Osteocyte (in vitro differentiated cells): ENCODE results near the gene PIK3C3. TPM values are rescaled to one million over a fixed set of nuclear protein-coding genes. Genes with fewer than 3 reads are reported as not detected.
A peak's percentile ranks its signal among the peaks of the same experiment; 100 is the strongest.

Source experiments
- DNase-seq: peaks from one replicate; pipeline ENCODE4 v3.0.0; 2021; ENCODE audit warnings: mixed read lengths; ENCODE audit not compliant: unreplicated experiment; ENCODE audit errors: extremely low spot score
- H3K27ac Mint-ChIP-seq: one replicate; pipeline ENCODE4 v1.8.0; 2021; ENCODE audit warnings: mild to moderate bottlenecking, mixed read lengths; ENCODE audit not compliant: unreplicated experiment
- H3K27me3 Mint-ChIP-seq: one replicate; pipeline ENCODE4 v1.8.0; 2021; ENCODE audit warnings: mixed read lengths; ENCODE audit not compliant: unreplicated experiment
- H3K36me3 Mint-ChIP-seq: one replicate; pipeline ENCODE4 v1.8.0; 2021; ENCODE audit warnings: mixed read lengths; ENCODE audit not compliant: unreplicated experiment
- H3K4me1 Mint-ChIP-seq: one replicate; pipeline ENCODE4 v1.8.0; 2021; ENCODE audit warnings: mixed read lengths; ENCODE audit not compliant: unreplicated experiment
- H3K4me3 Mint-ChIP-seq: one replicate; pipeline ENCODE4 v1.8.0; 2021; ENCODE audit warnings: mild to moderate bottlenecking, moderate library complexity, mixed read lengths; ENCODE audit not compliant: unreplicated experiment
- H3K9me3 Mint-ChIP-seq: one replicate; pipeline ENCODE4 v1.8.0; 2021; ENCODE audit warnings: mixed read lengths; ENCODE audit not compliant: unreplicated experiment
- total RNA-seq: library from RNA; stranded (reverse); gene quantifications from 2 replicates; pipeline ENCODE4 v1.2.1, GENCODE V29; 2021
- TF ChIP-seq, protein P1 (sequence below): fragments of 200-600 bp; sonication (generic); IDR thresholded peaks from 2 replicates; pipeline ENCODE4 v1.5.0; 2021; ENCODE audit warnings: antibody characterized with exemption, mild to moderate bottlenecking, moderate library complexity

The PIK3C3 gene
- total RNA-seq, 1 donor from 2014 or later, result 75.1 TPM

DNA sequence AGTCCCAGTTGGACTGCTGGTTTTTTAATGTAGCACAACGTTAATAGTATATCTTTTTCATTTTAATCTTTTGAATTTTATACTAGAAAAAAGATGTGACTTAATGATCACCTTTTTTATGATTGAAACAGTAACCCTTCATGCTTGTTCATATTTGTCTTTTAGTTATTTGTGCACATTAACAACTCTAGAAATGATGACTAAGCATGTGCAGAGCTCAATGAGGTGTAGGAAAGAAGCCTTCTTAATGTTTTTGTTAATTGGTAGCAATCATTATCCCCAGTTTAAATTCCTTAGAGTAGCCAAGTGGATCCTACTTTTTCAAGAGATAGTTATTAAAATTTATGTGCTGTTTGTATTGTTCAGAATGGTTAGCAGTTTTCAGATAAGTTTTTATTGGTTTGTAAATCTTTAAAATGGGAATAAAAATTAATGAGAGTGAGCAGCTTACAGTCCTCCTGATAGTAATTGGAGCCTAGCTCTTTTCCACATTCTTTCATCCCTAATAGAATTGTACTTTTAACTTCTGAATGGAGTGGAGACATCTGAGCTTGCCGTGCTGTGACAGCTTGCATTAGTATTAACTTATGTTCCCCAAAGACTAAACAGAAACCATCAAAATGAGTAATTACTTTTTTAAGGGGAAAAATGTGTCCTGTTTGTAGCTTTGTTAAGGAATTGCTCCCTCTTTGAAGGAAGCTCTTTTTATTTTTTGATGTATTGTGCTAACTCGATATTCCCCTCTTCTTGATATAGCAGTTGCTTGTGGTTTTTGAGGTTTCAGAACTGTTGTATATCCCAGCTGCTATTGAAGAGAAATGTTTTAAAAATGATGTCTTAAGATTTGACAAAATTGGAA, 17.3 kb downstream of the PIK3C3 start:
- DNase-seq, result no peak
- H3K4me3 Mint-ChIP-seq, result no peak overlapping the region
- TF ChIP-seq, protein P1, sequence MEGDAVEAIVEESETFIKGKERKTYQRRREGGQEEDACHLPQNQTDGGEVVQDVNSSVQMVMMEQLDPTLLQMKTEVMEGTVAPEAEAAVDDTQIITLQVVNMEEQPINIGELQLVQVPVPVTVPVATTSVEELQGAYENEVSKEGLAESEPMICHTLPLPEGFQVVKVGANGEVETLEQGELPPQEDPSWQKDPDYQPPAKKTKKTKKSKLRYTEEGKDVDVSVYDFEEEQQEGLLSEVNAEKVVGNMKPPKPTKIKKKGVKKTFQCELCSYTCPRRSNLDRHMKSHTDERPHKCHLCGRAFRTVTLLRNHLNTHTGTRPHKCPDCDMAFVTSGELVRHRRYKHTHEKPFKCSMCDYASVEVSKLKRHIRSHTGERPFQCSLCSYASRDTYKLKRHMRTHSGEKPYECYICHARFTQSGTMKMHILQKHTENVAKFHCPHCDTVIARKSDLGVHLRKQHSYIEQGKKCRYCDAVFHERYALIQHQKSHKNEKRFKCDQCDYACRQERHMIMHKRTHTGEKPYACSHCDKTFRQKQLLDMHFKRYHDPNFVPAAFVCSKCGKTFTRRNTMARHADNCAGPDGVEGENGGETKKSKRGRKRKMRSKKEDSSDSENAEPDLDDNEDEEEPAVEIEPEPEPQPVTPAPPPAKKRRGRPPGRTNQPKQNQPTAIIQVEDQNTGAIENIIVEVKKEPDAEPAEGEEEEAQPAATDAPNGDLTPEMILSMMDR, result no peak
- no peak overlapping the region for H3K27ac Mint-ChIP-seq
- H3K4me1 Mint-ChIP-seq, result no peaks in the 10 kb centered on the region
- no peaks in the 10 kb centered on the region for H3K27me3 Mint-ChIP-seq
- H3K36me3 Mint-ChIP-seq, result peaks cover 34% of the 10 kb centered on the region
- no peaks in the 10 kb centered on the region for H3K9me3 Mint-ChIP-seq

DNA sequence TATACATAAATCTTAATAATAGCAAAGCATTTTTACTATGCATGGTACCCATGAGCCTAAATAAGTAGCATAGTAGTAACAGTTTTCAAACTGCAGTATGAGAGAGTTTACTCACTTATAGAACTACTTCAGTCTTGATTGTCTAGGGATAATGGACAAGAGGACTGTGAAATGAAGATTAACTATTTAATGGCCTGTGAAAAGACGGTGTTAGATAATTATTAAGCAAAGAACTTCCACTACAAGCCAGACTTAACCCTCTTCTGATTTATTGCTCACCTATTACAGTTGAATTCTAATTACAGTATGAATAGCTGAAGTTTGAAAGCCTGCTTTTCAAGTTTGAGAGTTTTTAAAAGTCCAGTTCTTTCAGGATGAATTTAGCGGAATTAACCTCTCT, 18.9 kb downstream of the PIK3C3 start:
- Mint-ChIP-seq H3K4me3 (no peak overlapping the region), H3K4me1 (no peaks in the 10 kb centered on the region), H3K27ac (no peak overlapping the region), H3K9me3 (no peaks in the 10 kb centered on the region), H3K36me3 (peaks cover 25% of the 10 kb centered on the region), H3K27me3 (no peaks in the 10 kb centered on the region)
- TF ChIP-seq, protein P1, result no peak
- DNase-seq, result no peak

DNA sequence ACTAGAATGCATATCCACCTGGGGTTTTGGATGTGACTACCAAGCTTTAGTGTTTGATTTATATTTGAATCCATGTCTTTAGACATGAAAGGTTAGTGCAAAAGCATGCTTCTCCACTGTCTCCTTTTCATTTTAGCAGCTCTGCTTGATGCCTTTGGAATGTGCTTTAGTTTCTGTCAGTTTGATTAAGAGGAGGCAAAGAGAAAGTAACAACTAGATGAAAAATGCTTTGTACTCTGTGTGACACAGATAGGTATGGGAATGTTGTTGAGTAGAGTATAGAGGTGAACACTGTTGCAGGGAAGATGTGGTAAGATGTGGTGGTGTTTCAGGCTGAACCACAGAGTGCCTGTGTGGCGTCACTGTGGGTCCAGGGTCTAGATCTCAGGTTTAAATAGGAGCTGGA, 19.8 kb downstream of the PIK3C3 start:
- H3K4me1 Mint-ChIP-seq, result no peaks in the 10 kb centered on the region
- H3K9me3 Mint-ChIP-seq, result no peaks in the 10 kb centered on the region
- peak overlapping the region; percentile 2 for H3K27ac Mint-ChIP-seq
- DNase-seq, result no peak
- H3K27me3 Mint-ChIP-seq, result no peaks in the 10 kb centered on the region
- TF ChIP-seq, protein P1, result no peak
- H3K4me3 Mint-ChIP-seq, result no peak overlapping the region
- peaks cover 25% of the 10 kb centered on the region for H3K36me3 Mint-ChIP-seq

DNA sequence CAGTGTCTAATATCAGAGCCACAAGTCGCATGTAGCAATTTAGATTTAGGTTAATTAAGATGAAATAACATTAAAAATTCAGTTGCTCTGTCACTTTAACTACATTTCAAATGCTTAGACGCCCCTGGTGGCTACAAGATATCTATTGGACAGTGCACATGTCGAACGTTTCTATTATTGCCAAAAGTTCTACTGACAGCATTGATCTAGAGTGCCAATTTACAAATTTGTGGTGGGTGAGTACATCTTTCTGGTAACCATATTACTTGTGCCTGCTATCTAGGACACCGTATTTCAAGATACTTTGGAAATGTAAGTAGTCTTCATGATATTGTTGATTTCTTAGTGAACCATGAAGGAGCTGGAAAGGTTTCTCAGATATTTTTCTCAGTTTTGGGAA, 20.2 kb downstream of the PIK3C3 start:
- Mint-ChIP-seq H3K27ac (no peak overlapping the region), H3K4me1 (no peaks in the 10 kb centered on the region), H3K27me3 (no peaks in the 10 kb centered on the region), H3K36me3 (peaks cover 22% of the 10 kb centered on the region), H3K9me3 (no peaks in the 10 kb centered on the region), H3K4me3 (no peak overlapping the region)
- TF ChIP-seq, protein P1, result no peak
- no peak for DNase-seq

DNA sequence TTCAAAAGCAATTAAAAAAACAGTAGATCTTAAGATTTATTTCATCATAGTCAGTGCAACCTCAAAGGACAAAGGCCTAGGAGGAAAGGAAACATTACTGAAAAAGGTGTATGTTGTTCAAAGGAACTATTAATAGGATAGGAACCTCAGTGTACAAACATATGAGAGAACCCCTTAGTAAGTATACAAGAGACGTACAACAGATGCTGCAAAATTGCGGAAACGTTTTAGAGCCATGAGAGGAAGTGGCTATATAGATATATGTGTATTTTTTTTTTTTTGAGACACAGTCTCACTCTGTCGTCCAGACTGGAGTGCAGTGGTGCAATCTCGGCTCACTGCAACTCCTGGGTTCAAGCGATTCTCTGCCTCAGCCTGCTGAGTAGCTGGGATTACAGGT, 22.2 kb downstream of the PIK3C3 start:
- TF ChIP-seq, protein P1, result no peak
- H3K27me3 Mint-ChIP-seq, result no peaks in the 10 kb centered on the region
- no peaks in the 10 kb centered on the region for H3K4me1 Mint-ChIP-seq
- no peak for DNase-seq
- no peak overlapping the region for H3K4me3 Mint-ChIP-seq
- H3K36me3 Mint-ChIP-seq, result peaks cover 19% of the 10 kb centered on the region
- H3K9me3 Mint-ChIP-seq, result no peaks in the 10 kb centered on the region
- no peak overlapping the region for H3K27ac Mint-ChIP-seq
